GM06990 (cell line): Measurements from ENCODE around the gene OPHN1.

Experiments
- DNase-seq: peaks from one replicate; pipeline ENCODE4 v3.0.0-alpha.2; 2011; ENCODE audit not compliant: insufficient read length; ENCODE audit errors: extremely low read depth
- H3K27me3 ChIP-seq: replicated peaks from 2 replicates; pipeline ENCODE4 v1.6.0; 2011; ENCODE audit warnings: low read length; ENCODE audit not compliant: control insufficient read depth, insufficient read depth
- H3K36me3 ChIP-seq: 2 replicates; pipeline ENCODE4 v1.5.1; 2011; ENCODE audit warnings: low read length; ENCODE audit not compliant: control insufficient read depth, insufficient read depth
- H3K4me3 ChIP-seq: replicated peaks from 2 replicates; pipeline ENCODE4 v1.5.1; 2011; ENCODE audit warnings: low read depth, mild to moderate bottlenecking, control low read depth, low read length
- TF ChIP-seq, protein P1 (sequence below): IDR thresholded peaks from 2 replicates; pipeline ENCODE4 v1.5.1; 2011; ENCODE audit warnings: low read length, control low read depth, mild to moderate bottlenecking, inconsistent platforms; ENCODE audit not compliant: insufficient read depth, poor library complexity, severe bottlenecking

OPHN1 gene

DNA sequence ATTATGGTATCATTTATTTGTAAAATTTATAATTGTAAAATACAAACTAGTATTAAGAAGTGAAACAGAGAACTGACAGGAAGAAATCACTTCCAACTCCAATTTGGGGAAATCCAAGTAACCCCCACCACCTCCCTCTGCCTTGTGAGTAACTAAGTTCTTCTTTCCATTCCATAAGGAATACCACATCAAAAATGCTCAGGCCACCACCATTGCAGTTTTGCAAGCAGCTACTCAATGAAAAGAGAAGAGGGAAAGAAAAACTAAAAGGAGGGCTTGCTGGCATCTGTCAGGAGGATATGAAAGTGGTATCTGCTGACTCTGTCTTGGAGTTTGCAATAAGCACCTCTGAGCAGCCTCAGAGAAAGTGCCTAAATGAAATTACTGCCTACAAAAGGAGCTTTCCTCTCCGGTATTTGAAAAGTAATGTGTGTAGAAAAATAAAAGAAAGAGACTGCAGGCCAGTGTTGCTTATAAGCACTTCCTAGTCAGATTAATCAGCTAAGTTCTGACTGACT is 228.7 kb downstream of the OPHN1 start:
- Histone ChIP-seq H3K36me3 (no peaks in the 10 kb centered on the region), H3K4me3 (no peak overlapping the region), H3K27me3 (no peaks in the 10 kb centered on the region)
- TF ChIP-seq, protein P1, sequence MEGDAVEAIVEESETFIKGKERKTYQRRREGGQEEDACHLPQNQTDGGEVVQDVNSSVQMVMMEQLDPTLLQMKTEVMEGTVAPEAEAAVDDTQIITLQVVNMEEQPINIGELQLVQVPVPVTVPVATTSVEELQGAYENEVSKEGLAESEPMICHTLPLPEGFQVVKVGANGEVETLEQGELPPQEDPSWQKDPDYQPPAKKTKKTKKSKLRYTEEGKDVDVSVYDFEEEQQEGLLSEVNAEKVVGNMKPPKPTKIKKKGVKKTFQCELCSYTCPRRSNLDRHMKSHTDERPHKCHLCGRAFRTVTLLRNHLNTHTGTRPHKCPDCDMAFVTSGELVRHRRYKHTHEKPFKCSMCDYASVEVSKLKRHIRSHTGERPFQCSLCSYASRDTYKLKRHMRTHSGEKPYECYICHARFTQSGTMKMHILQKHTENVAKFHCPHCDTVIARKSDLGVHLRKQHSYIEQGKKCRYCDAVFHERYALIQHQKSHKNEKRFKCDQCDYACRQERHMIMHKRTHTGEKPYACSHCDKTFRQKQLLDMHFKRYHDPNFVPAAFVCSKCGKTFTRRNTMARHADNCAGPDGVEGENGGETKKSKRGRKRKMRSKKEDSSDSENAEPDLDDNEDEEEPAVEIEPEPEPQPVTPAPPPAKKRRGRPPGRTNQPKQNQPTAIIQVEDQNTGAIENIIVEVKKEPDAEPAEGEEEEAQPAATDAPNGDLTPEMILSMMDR, result no peak
- DNase-seq, result no peak

DNA sequence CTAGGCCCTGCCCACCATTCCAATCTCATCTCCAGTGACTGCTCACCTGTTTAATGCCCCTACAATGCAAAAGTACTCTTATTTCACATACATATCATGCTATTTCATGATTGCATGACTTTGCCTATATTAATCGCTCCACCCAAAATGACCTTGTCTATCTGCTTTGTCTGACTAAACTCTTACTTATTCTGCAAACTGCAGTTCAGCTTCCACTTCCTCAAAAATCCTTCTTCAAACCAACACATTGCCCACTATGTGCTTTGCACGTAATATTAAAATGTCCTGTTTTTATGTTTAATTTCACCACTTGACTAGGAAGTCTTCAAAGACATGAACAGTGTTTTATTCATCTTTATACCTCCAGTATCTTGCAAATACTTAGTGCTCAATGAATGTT is 229.6 kb downstream of the OPHN1 start:
- no peaks in the 10 kb centered on the region for H3K36me3 ChIP-seq
- TF ChIP-seq, protein P1, result no peak
- H3K4me3 ChIP-seq, result no peak overlapping the region
- H3K27me3 ChIP-seq, result no peaks in the 10 kb centered on the region
- DNase-seq, result no peak

DNA sequence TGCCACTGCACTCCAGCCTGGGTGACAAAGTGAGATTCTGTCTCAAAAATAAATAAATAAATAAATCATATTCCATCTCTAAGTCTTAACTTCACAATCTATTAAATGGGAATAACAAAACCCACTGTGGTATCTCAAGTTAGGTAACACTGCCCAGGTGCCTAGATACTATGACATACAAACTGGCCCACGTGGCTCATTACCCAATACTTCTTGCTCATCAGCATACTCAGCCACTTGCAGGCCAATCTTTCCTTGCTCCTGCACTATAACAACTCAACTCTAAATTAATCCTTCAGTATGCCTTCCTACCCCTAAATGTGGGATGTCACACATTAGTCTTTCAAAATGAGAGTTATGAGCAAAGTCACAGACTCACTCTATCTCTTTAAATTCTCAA is 230.1 kb downstream of the OPHN1 start:
- Histone ChIP-seq H3K27me3 (no peaks in the 10 kb centered on the region), H3K4me3 (no peak overlapping the region), H3K36me3 (no peaks in the 10 kb centered on the region)
- TF ChIP-seq, protein P1, result no peak
- DNase-seq, result no peak

DNA sequence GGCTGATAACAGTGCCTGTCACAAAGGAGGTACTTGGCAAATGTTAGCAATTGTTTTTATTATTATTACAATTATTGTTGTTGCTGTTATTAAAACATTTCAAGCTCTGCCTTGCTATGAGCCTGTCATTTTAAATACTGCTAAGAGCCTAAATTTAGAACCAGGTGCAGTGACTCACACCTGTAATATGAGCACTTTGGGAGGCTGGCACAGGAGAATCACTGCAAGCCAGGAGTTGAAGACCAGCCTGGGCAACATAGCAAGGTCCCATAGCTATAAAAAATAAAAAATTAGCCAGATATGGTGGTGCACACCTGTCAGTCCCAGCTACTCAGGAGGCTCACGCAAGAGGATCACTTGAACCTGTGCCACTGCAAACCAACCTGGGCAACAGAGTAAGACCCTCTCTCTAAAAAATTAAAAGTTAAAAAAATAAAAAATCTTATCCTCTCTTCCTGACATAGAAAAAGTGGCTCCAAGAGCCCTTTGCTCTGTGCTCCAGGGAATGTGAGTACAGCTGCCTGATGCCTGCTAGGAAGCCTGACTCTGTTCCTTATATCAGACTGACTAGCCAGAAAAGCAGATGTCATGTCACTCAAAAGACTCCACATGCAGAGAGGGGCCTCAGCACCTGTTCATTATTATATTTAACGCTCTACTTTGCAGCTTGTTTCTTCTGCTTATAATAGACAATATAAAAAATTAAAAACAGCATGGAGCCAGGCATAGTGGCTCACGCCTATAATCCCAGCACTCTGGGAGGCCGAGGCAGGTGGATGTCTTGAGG is 234.0 kb downstream of the OPHN1 start:
- Histone ChIP-seq H3K27me3 (no peaks in the 10 kb centered on the region), H3K36me3 (no peaks in the 10 kb centered on the region), H3K4me3 (no peak overlapping the region)
- no peak for DNase-seq
- TF ChIP-seq, protein P1, result no peak

DNA sequence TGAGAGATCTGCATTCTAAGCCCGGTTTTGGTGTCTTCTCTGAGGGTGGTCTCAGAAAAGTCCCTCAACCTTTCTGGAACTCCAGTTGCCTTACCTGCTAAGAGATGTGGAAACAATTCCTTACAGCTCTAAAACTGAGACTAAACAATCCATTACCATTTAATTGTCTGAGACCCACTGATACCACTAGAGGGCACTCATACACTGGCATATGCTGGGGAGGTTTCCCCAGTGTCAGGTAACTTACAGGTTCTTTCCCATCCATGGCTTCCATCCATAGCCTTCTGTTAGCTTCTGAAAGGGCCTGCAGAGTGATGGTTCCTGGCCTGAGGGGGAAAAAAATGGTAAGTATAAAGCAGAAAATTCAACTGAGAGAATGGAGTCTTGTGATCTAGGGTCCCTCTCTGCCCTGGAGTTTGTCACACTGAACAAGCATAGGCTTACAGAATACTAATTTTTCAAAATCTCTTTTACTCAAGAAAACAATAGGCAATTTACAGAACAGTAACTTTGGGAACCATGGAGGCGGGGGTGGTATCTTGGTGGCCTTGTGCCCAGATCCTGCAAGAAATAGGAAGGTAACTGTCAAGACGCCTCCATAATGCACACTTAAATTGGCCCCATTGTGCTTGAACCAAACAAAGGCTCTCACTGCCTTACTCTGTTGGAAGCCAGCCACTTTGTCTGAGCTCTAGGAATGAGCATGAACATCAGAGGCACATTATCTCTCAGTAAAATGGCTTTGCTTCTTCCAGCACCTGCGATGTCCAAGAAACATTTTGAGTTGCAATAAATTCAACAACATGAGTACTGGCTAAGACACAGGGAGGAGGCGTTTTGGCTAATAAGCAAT is 236.1 kb downstream of the OPHN1 start:
- H3K4me3 ChIP-seq, result no peak overlapping the region
- no peaks in the 10 kb centered on the region; the same call in 1 of the 2 replicates for H3K27me3 ChIP-seq
- no peaks in the 10 kb centered on the region for H3K36me3 ChIP-seq
- DNase-seq, result no peak
- TF ChIP-seq, protein P1, result peak; percentile 72
